Measurements from ENCODE around the gene HYAL3. TPM values are rescaled to one million over a fixed set of nuclear protein-coding genes. Genes with fewer than 3 reads are reported as not detected.

Gene HYAL3
- total and polyA plus RNA-seq, 2 of the 13 experiments (the other 11 are each of a cell fraction or from before 2014, with no cell fraction given): 5.5 to 10.4 TPM

- BruUV-seq (replicated peaks): no TSS peak
- FAIRE-seq: no peak
- TF ChIP-seq TFDP1 (CRISPR knock-in tag; IDR thresholded peaks at IDR 0.05; ENCODE audit: borderline replicate concordance) (no peak), KMT2B (CRISPR knock-in tag; IDR thresholded peaks at IDR 0.05) (no peak), ZNF260 (CRISPR knock-in tag; IDR thresholded peaks at IDR 0.05; ENCODE audit: borderline replicate concordance, low read depth) (no peak), ZNF547 (CRISPR knock-in tag; IDR thresholded peaks at IDR 0.05) (no peak), ZNF879 (CRISPR knock-in tag; IDR thresholded peaks at IDR 0.05) (no peak), KMT2A (CRISPR knock-in tag; IDR thresholded peaks at IDR 0.05) (no peak), ATF6 (CRISPR knock-in tag; conservative IDR thresholded peaks at IDR 0.05) (no peak), DDIT3 (CRISPR knock-in tag; IDR thresholded peaks at IDR 0.05) (no peak), RELA (CRISPR knock-in tag; IDR thresholded peaks at IDR 0.05) (no peak), KAT7 (CRISPR knock-in tag; IDR thresholded peaks at IDR 0.05; ENCODE audit: borderline replicate concordance) (no peak), NFIB (CRISPR knock-in tag; IDR thresholded peaks at IDR 0.05; ENCODE audit: borderline replicate concordance) (no peak), HNF1A (IDR thresholded peaks at IDR 0.05; ENCODE audit: low read depth) (no peak), HNF1A (CRISPR knock-in tag; IDR thresholded peaks at IDR 0.05; ENCODE audit: borderline replicate concordance) (no peak), KLF15 (CRISPR knock-in tag; IDR thresholded peaks at IDR 0.05; ENCODE audit: borderline replicate concordance) (no peak), ZNF782 (CRISPR knock-in tag; IDR thresholded peaks at IDR 0.05; ENCODE audit: borderline replicate concordance) (no peak), RFXAP (CRISPR knock-in tag; IDR thresholded peaks at IDR 0.05; ENCODE audit: borderline replicate concordance) (no peak)
Observed at GRCh38 chr3:50287262-50287661, 11.9 kb downstream of the HYAL3 start.

More at GRCh38 chr3:50287262-50287661, 11.9 kb downstream of the HYAL3 start:
- Histone ChIP-seq H4K20me1 (ENCODE audit: insufficient read depth, low read length) (no peaks in the 10 kb centered on the region), H3K27ac (ENCODE audit: extremely low read length, insufficient read depth, low read length) (no peak overlapping the region), H2AFZ (ENCODE audit: low read length) (no peak overlapping the region), H3K79me2 (ENCODE audit: insufficient read depth, low read length) (peaks cover 15% of the 10 kb centered on the region), H3K4me2 (ENCODE audit: low read depth, low read length) (no peak overlapping the region), H3K27me3 (ENCODE audit: control insufficient read depth in 1 of 2, insufficient read depth in 2 of 2, low read length in 2 of 2) (no peaks in the 10 kb centered on the region), H3K4me1 (ENCODE audit: insufficient read depth, low read length) (peaks cover 20% of the 10 kb centered on the region), H3K9me3 (ENCODE audit: low read length) (no peaks in the 10 kb centered on the region), H3K4me3 (replicated peaks in 1 of 3; ENCODE audit: insufficient read depth in 1 of 3, low read depth in 2 of 3, low read length in 3 of 3) (no peak overlapping the region), H3K9ac (ENCODE audit: insufficient read depth, low read depth, low read length) (no peak overlapping the region), H3K36me3 (replicated peaks in 1 of 2; ENCODE audit: control insufficient read depth in 1 of 2, insufficient read depth in 2 of 2, low read length in 2 of 2) (peaks cover 22 to 40% of the 10 kb centered on the region in 2 experiments)
- intact Hi-C loops (cut with micrococcal nuclease; ENCODE audit: unreplicated experiment) (no loop called here), in situ Hi-C loops (cut with HindIII; ENCODE audit: extremely low pct_ligation_motif_present, low pct_unique_long_range_greater_than_20kb) (no loop called here)
- DNase-seq (ENCODE audit: low spot score) (no peak), ATAC-seq (no peak)
- WGBS (ENCODE audit: low lambda C conversion rate): 100% methylated on average over 1 of the region's 1 CpG
- ChIA-PET CTCF (ENCODE audit: low intra/inter-chr PET ratio, low total read pairs) (no interaction called here), POLR2A (interaction anchor here (1.0 to 1.1 kb wide), 3 partner anchors 8 to 41 kb away, joined by 3 to 4 read pairs (median 3); no protein-coding TSS in a partner anchor)
